ENCODE data around the gene SH3YL1.

SH3YL1 gene

GRCh38 chr2:223971-224760, 39.7 kb downstream of the SH3YL1 start:
- no peak for DNase-seq (ENCODE audit: low read depth)

- DNase-seq (ENCODE audit: low read depth) = no peak
Measured at GRCh38 chr2:223451-223850, 40.4 kb downstream of the SH3YL1 start.

GRCh38 chr2:216068-216467, 47.8 kb downstream of the SH3YL1 start:
- no peak for DNase-seq (ENCODE audit: low read depth)

- no peak for DNase-seq (ENCODE audit: low read depth)
Measured at GRCh38 chr2:213932-214693, 49.7 kb downstream of the SH3YL1 start.

DNA sequence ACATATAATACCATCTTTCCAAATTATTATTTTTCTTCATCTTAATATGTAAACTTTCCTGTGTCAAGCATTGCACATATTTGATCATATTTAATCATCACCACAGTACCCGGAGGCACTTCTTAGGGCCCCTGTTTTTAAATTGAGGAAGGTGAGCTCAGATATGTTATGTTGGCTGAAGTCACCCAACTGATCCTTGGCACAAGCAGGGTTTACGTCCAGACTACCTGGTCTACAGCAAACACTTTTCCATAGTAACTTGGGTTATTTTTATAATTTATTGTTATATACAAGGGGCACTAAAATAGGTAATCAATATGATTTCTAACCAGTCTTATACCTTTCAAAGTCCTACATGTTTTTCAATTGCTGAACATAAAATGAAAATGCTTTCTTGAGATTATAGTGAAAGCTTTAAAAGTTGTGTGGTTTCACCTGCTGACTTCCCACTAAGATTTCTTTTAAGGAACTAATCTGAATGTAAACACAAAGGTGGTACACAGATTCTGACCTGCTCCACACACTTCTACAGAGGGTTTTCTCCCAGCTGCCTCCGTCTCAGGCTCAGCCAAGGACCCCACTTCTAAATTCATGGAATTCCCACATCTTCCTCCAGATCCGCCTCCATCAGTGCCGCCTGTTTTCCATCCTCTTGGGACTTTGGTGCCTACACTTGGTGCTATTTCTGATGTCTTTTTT, 52.2 kb downstream of the SH3YL1 start:
- no peak for DNase-seq (ENCODE audit: low read depth)

DNA sequence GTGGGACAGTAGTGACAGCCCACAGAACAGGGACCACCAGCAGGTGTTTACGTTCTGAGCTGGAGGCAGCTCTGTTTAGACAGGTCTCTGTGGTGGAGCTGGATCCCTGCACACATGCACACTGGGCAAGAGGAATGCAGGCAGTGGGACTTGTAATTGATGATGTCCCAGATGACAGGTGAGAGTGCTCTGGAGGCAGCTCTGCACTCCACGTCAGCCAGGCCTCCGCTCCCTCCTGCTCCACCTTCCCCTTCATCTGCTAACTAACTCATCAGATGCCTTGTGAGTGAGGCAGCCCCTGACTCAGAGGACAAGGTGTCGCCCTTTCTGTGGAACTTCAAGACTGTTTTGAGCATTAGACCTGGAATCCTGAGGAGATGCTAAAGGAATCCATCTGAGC, 53.2 kb downstream of the SH3YL1 start:
- no peak for DNase-seq (ENCODE audit: low read depth)

- no peak for DNase-seq (ENCODE audit: low read depth)
Measured at GRCh38 chr2:209470-209869, 54.4 kb downstream of the SH3YL1 start.

GRCh38 chr2:208335-208734, 55.5 kb downstream of the SH3YL1 start:
- no peak for DNase-seq (ENCODE audit: low read depth)

DNA sequence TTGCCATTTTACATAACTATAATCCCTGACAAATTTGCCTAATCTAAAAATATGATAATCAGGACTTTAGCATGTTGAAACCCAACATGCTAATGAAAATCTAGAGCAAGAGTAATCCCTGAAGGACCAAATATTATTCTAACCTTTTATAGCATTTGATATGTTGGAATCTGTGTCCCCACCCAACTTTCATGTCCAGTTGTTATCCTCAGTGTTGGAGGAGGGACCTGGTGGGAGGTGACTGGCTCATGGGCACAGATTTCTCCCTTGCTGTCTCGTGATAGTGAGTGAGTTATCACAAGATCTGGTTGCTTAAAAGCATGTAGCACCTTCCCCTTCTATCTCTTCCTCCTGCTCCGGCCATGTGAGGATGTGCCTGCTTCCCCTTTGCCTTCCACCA, 59.8 kb downstream of the SH3YL1 start:
- DNase-seq (ENCODE audit: low read depth) = no peak

DNA sequence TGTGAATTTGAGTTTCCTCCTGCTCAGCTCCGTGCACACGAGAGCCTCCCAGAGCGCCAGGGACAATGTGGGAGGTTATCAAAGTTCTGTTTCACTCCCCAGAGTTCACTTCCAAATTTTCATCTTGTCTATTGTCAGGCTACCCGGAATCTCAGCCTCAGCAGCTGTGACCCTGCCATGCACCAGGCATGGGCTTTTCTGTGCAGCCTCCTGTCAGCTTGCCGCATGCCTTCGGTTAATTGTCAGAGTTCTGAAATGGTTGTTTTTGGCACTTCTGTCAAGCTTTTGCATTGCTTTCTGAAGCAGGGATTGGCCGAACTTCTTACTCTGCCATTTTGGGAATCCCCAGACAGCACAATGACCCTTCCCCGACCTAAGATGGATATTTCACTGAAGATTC, 60.4 kb downstream of the SH3YL1 start:
- no peak for DNase-seq (ENCODE audit: low read depth)

- no peak for DNase-seq (ENCODE audit: low read depth)
Measured at GRCh38 chr2:202945-203344, 60.9 kb downstream of the SH3YL1 start.

DNA sequence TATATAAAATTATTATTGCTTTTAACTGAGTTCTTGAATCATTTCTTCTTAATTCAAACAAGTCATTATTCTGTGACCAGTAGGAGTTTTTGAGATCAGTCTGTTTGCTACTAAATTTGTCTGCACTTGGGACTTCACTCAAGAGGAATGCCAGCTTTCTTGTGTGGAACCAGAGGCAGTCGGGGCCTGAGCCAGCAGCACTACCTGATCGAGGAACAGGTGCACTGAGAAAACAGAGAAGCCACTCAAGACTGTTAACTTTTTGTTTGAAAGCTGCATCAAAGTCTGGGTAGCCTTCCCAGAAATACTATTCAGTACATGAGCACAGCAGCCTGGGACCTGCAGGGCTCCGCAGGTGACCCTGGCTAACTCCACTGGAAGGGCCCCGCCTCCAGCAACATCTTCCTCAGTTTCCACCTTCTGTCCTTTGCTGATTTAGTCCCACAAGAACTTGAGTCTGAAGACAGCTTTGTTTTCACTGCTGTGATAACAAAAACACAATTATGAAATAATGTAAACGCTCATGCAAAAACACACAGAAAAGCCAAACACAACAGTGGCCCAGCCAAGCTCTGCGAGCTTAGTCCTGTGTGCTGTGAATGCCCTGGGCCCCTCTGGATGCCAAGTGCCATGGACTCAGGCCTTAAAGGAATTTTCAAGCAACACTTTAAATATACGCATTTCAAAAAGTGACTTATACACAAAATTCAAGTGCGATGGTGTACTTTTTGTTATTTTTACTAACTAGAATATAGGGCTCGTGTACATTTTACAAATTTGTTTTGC, 62.0 kb downstream of the SH3YL1 start:
- no peak for DNase-seq (ENCODE audit: low read depth)

DNA sequence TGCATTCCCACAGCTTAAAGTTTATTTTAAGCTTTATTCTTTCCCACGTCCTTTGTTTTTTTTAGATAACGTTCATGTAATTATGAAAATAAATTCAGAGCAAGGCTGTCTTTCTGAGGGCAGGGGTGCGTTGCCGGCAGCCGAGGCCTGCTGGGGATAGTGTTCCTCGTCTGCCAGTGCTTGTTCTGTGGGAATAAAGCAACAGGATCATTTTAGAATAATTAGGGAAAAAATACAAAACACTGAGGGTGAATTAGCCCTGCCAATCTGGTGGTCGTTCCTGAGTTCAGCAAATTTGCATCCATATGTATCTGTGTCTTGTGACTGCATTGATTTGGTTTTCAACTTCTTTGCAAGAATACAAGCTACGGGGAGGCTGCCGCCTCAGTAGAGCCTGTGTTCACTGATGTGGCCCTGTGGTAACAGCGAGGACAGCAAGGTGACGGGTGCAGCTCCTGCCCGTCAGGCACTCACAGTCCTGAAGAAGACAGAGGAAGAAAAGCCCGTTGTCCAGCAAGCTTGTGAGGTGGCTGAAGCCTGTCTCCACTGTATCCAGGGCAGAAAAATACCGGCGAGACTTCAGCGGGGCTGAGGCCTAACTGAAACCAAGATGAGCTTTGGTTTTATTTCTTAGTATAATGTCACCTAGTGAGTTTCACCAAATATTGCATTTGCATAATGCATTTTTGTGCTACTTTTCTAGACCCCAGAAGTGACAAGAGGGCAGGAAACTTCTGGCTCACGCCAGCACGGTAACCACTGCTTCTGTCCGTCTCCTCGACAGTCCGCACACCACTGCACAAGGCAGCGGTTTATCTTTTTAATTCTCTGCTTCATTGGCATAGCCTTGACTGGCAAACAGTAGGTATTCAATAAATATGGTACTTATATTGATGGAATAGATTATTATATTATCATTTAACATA, 64.5 kb downstream of the SH3YL1 start:
- DNase-seq (ENCODE audit: low read depth) = no peak

DNA sequence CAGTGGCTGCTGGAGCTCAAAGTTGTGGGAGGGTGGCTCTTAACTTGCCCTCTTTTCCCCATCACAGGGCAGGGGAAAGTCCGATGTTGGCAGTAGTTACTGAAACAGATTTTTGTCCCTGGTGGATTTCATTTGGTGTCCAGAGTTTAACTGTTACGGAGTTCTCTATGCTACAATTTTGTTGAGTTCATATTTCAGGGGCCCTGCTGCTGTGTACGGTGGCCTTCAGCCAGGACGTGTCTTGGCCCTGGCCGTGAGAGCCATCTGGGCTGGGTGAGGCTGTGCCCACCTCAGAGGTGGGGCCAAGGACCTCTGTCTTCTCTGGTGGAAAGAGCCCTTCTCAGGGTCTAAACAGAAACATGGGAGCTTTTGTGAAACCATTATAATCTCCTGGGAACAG, 67.4 kb downstream of the SH3YL1 start:
- no peak for DNase-seq (ENCODE audit: low read depth)

- no peak for DNase-seq (ENCODE audit: low read depth)
Measured at GRCh38 chr2:195932-196331, 67.9 kb downstream of the SH3YL1 start.

GRCh38 chr2:193141-193671, 70.6 kb downstream of the SH3YL1 start:
- peak; percentile 31 for DNase-seq (ENCODE audit: low read depth)

DNA sequence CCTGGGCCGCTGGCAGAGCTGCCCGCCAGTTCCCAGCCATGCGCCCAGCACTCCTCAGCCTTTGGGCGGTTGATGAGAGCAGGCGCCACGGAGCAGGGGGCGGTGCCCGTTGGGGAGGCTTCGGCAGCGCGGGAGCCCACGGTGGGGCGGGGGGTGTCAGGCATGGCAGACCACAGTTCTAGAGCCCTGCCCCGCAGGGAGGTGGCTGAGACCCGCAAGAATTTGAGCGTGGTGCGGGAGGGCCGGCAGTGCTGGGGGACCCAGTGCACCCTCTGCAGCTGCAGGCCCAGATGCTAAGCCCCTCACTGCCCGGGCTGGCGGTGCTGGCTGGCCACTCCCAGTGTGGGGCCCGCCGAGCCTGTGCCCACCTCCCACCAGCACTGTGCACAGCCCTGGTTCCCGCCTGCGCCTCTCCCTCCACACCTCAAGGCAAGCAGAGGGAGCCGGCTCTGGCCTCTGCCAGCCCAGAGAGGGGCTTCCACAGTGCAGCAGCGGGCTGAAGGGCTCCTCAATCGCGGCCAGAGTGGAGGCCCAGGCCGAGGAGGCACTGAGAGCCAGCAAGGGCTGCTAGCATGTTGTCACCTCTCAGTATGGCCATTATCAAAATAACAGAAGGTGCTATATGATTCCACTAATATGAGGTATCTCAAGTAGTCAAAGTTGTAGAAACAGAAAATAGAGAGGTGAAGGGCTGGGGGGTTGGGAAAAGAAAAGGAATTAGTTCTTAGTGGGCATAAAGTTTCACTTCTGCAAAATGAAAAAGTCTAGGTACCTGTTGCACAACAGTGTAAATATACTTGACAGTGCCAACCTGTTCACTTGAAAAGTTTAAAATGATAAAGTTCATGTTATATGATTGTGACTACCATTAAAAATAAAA, 72.3 kb downstream of the SH3YL1 start:
- no peak for DNase-seq (ENCODE audit: low read depth)

- no peak for DNase-seq (ENCODE audit: low read depth)
Measured at GRCh38 chr2:187825-188224, 76.0 kb downstream of the SH3YL1 start.

DNA sequence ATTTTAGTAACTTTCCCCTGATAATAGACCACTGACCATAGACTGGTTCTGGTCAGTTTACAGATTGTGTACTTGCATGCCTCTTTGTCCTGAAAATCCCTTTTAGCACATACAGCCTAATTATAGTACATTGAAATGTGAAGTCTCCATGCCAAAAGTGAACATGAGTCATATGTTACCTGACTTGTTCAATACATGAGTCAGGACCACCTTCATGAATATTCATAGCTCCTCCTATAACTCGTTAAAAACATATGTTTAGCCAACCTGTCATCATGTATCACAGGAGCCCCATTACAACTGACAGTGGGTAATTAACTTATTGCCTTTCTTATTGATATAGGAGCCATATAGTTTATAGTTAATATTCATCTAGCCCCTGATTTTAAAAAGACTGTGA, 78.6 kb downstream of the SH3YL1 start:
- no peak for DNase-seq (ENCODE audit: low read depth)

DNA sequence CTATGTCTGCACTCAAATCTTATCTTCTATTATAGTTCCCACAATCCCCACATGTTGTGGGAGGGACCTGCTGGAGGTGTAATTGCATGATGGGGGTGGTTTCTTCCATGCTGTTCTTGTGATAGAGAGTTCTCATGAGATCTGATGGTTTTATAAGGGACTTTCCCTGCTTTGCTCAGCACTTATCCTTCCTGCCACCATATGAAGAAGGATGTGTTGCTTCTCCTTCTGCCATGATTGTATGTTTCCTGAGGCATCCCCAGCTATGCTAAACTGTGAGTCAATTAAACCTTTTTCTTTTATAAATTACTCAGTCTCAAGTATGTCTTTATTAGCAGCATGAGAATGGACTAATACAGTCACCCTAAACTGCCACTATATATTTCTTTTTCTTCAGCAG, 79.1 kb downstream of the SH3YL1 start:
- no peak for DNase-seq (ENCODE audit: low read depth)
